SK-N-SH treated with all-trans-retinoic acid at 6 μM for 48 hours (cell line): Measurements from ENCODE around the gene TIMM21.

Experiments used
- ATAC-seq: fragments of 200-7000 bp; cut with Tn5 transposase; 3 replicates; pipeline ENCODE4 v1.9.1; 2020; ENCODE audit warnings: mild to moderate bottlenecking, moderate library complexity
- CSDC2 ChIP-seq: fragments of 250-450 bp; sonication (Bioruptor Pico); IDR thresholded peaks from 2 replicates; pipeline ENCODE4 v1.5.0; 2020; ENCODE audit warnings: mild to moderate bottlenecking, moderate library complexity
- ISL1 ChIP-seq: fragments of 250-450 bp; sonication (Bioruptor Pico); IDR thresholded peaks from 2 replicates; pipeline ENCODE4 v2.1.2; 2022; ENCODE audit warnings: mild to moderate bottlenecking, moderate library complexity
- ZNF565 ChIP-seq: fragments of 450-650 bp; formaldehyde crosslinking; conservative IDR thresholded peaks from 2 replicates; pipeline ENCODE4 v1.5.0; 2020; ENCODE audit warnings: low read depth, mild to moderate bottlenecking, moderate library complexity
- ZNF70 ChIP-seq: fragments of 450-650 bp; formaldehyde crosslinking; IDR thresholded peaks from 2 replicates; pipeline ENCODE4 v1.5.0; 2020; ENCODE audit warnings: mild to moderate bottlenecking, moderate library complexity
- TF ChIP-seq, protein P1 (sequence below): fragments of 250-450 bp; sonication (Bioruptor Pico); IDR thresholded peaks from 2 replicates; pipeline ENCODE4 v1.5.0; 2020; ENCODE audit warnings: mild to moderate bottlenecking, moderate library complexity
- TF ChIP-seq, protein P2 (sequence below): fragments of 250-450 bp; sonication (Bioruptor Pico); IDR thresholded peaks from 2 replicates; pipeline ENCODE4 v1.8.0; 2020; ENCODE audit warnings: mild to moderate bottlenecking, moderate library complexity, borderline replicate concordance

Gene TIMM21

DNA sequence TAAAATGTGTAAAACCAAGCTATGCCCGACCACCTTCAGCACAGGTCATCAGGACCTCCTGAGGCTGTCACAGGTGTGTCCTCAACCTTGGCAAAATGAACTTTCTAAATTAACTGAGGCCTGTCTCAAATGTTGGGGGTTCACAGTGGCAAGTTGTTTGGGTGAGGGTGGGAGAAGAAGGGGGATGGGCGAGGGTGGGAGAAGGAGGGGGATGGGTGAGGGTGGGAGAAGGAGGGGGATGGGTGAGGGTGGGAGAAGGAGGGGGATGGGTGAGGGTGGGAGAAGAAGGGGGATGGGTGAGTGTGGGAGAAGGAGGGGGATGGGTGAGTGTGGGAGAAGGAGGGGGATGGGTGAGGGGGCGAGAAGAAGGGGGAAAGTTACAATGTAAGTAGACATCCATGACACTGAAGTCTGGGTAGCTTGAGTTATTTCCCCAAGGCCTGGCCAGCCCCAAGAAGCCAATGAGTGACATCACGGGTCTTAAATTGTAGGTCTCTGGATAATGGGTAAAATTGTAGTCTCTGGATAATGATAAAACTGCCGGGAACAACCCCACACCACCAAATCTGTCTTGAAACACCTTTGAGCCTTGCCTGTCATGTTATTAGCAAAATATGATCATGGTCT, 56.3 kb downstream of the TIMM21 start:
- no peak for ATAC-seq
- no peak for TF ChIP-seq CSDC2 (CRISPR knock-in tag)
- TF ChIP-seq, protein P1, sequence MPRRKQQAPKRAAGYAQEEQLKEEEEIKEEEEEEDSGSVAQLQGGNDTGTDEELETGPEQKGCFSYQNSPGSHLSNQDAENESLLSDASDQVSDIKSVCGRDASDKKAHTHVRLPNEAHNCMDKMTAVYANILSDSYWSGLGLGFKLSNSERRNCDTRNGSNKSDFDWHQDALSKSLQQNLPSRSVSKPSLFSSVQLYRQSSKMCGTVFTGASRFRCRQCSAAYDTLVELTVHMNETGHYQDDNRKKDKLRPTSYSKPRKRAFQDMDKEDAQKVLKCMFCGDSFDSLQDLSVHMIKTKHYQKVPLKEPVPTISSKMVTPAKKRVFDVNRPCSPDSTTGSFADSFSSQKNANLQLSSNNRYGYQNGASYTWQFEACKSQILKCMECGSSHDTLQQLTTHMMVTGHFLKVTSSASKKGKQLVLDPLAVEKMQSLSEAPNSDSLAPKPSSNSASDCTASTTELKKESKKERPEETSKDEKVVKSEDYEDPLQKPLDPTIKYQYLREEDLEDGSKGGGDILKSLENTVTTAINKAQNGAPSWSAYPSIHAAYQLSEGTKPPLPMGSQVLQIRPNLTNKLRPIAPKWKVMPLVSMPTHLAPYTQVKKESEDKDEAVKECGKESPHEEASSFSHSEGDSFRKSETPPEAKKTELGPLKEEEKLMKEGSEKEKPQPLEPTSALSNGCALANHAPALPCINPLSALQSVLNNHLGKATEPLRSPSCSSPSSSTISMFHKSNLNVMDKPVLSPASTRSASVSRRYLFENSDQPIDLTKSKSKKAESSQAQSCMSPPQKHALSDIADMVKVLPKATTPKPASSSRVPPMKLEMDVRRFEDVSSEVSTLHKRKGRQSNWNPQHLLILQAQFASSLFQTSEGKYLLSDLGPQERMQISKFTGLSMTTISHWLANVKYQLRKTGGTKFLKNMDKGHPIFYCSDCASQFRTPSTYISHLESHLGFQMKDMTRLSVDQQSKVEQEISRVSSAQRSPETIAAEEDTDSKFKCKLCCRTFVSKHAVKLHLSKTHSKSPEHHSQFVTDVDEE = no peak
- TF ChIP-seq ZNF565 (CRISPR knock-in tag) = no peak
- no peak for TF ChIP-seq ZNF70 (CRISPR knock-in tag)
- TF ChIP-seq ISL1 (CRISPR knock-in tag) = no peak
- TF ChIP-seq, protein P2, sequence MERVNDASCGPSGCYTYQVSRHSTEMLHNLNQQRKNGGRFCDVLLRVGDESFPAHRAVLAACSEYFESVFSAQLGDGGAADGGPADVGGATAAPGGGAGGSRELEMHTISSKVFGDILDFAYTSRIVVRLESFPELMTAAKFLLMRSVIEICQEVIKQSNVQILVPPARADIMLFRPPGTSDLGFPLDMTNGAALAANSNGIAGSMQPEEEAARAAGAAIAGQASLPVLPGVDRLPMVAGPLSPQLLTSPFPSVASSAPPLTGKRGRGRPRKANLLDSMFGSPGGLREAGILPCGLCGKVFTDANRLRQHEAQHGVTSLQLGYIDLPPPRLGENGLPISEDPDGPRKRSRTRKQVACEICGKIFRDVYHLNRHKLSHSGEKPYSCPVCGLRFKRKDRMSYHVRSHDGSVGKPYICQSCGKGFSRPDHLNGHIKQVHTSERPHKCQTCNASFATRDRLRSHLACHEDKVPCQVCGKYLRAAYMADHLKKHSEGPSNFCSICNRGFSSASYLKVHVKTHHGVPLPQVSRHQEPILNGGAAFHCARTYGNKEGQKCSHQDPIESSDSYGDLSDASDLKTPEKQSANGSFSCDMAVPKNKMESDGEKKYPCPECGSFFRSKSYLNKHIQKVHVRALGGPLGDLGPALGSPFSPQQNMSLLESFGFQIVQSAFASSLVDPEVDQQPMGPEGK (CRISPR knock-in tag) = no peak
